ENCODE data around the gene CD52. TPM values are rescaled to one million over a fixed set of nuclear protein-coding genes. Genes with fewer than 3 reads are reported as not detected.

The CD52 gene
- total RNA-seq, 1 donor from 2014 or later, result 449 TPM

GRCh38 chr1:26363549-26364448 is 46.0 kb downstream of the CD52 start:
- Mint-ChIP-seq H3K4me3 (no peak overlapping the region), H3K36me3 (ENCODE audit: low read depth) (no peaks in the 10 kb centered on the region), H3K27ac (no peak overlapping the region), H3K4me1 (peaks cover 27% of the 10 kb centered on the region), H3K27me3 (peaks cover 24% of the 10 kb centered on the region), H3K9me3 (no peaks in the 10 kb centered on the region)
- intact Hi-C loops (cut with micrococcal nuclease), result loop anchor here (1.0 kb wide), 5 partner anchors 42 to 258 kb away; partner anchors contain the start of genes CATSPER4 and ZNF593
- DNase-seq (peak; percentile 81), ATAC-seq (ENCODE audit: low read depth) (peak; percentile 72)
- ChIA-PET POLR2A (interaction anchor here (0.5 to 0.6 kb wide), 2 partner anchors 20 to 103 kb away, joined by 3 to 4 read pairs; no protein-coding TSS in a partner anchor), CTCF (interaction anchor here (0.7 to 3.5 kb wide), 11 partner anchors 10 to 194 kb away, joined by 3 to 26 read pairs (median 5); partner anchors contain the start of genes CEP85 and ZNF593)
- TF ChIP-seq CTCF (IDR thresholded peaks at IDR 0.05), result peak; percentile 90

GRCh38 chr1:26364956-26365355 is 47.2 kb downstream of the CD52 start:
- H3K4me3 Mint-ChIP-seq, result no peak overlapping the region

GRCh38 chr1:26367441-26367840 is 49.7 kb downstream of the CD52 start:
- POLR2A ChIA-PET, result no interaction called here
- peaks cover 18% of the 10 kb centered on the region for H3K27me3 Mint-ChIP-seq
- TF ChIP-seq CTCF (IDR thresholded peaks at IDR 0.05), result no peak
- no peak for DNase-seq
- H3K36me3 Mint-ChIP-seq (ENCODE audit: low read depth), result no peaks in the 10 kb centered on the region
- intact Hi-C loops (cut with micrococcal nuclease), result no loop called here
- H3K4me1 Mint-ChIP-seq, result peaks cover 5% of the 10 kb centered on the region
- CTCF ChIA-PET, result no interaction called here
- H3K4me3 Mint-ChIP-seq, result no peak overlapping the region
- H3K27ac Mint-ChIP-seq, result no peak overlapping the region
- no peak for ATAC-seq (ENCODE audit: low read depth)
- H3K9me3 Mint-ChIP-seq, result no peaks in the 10 kb centered on the region

More at GRCh38 chr1:26364956-26365355, 47.2 kb downstream of the CD52 start:
- ATAC-seq (ENCODE audit: low read depth) (no peak), DNase-seq (no peak)
- no peaks in the 10 kb centered on the region for H3K36me3 Mint-ChIP-seq (ENCODE audit: low read depth)
- no peaks in the 10 kb centered on the region for H3K9me3 Mint-ChIP-seq
- no peak overlapping the region for H3K27ac Mint-ChIP-seq
- POLR2A ChIA-PET, result no interaction called here
- intact Hi-C loops (cut with micrococcal nuclease), result loop anchor here (1.0 kb wide), 1 partner anchor 175 kb away; the partner anchor contains the start of gene CATSPER4
- CTCF ChIA-PET, result interaction anchor here (1.0 to 3.5 kb wide), 7 partner anchors 13 to 195 kb away, joined by 3 to 26 read pairs (median 6); partner anchors contain the start of genes CEP85 and ZNF593
- H3K4me1 Mint-ChIP-seq, result peaks cover 22% of the 10 kb centered on the region
- peaks cover 24% of the 10 kb centered on the region for H3K27me3 Mint-ChIP-seq
- no peak for TF ChIP-seq CTCF (IDR thresholded peaks at IDR 0.05)

- Mint-ChIP-seq H3K27me3 (peaks cover 18% of the 10 kb centered on the region), H3K27ac (no peak overlapping the region), H3K36me3 (ENCODE audit: low read depth) (no peaks in the 10 kb centered on the region), H3K4me3 (no peak overlapping the region), H3K4me1 (peaks cover 5% of the 10 kb centered on the region), H3K9me3 (no peaks in the 10 kb centered on the region)
- DNase-seq (no peak), ATAC-seq (ENCODE audit: low read depth) (no peak)
- intact Hi-C loops (cut with micrococcal nuclease), result no loop called here
- POLR2A ChIA-PET, result no interaction called here
- TF ChIP-seq CTCF (IDR thresholded peaks at IDR 0.05), result no peak
- CTCF ChIA-PET, result no interaction called here
Measured at GRCh38 chr1:26368006-26368405, 50.2 kb downstream of the CD52 start.

GRCh38 chr1:26368486-26368885 is 50.7 kb downstream of the CD52 start:
- H3K36me3 Mint-ChIP-seq (ENCODE audit: low read depth), result no peaks in the 10 kb centered on the region
- no peaks in the 10 kb centered on the region for H3K9me3 Mint-ChIP-seq
- H3K4me3 Mint-ChIP-seq, result no peak overlapping the region
- DNase-seq (no peak), ATAC-seq (ENCODE audit: low read depth) (no peak)
- peaks cover 18% of the 10 kb centered on the region for H3K27me3 Mint-ChIP-seq
- ChIA-PET CTCF (no interaction called here), POLR2A (no interaction called here)
- H3K27ac Mint-ChIP-seq, result no peak overlapping the region
- TF ChIP-seq CTCF (IDR thresholded peaks at IDR 0.05), result no peak
- intact Hi-C loops (cut with micrococcal nuclease), result no loop called here
- peaks cover 7% of the 10 kb centered on the region for H3K4me1 Mint-ChIP-seq

Measured in activated B cell treated with CpG ODN at 0.5 μM for 24 hours (primary cell).